Glomerular visceral epithelial cell (primary cell): Measurements from ENCODE around the gene RHBDD1.

Source experiments
- DNase-seq: peaks from one replicate; pipeline ENCODE4 v3.0.0-alpha.2; 2016; ENCODE audit errors: extremely low spot score

The RHBDD1 gene

GRCh38 chr2:226983895-226984749 lies 148.3 kb downstream of the RHBDD1 start:
- DNase-seq: no peak

- DNase-seq: peak; percentile 65
These were observed 149.1 kb downstream of the RHBDD1 start for GRCh38 chr2:226984750-226985582.

DNA sequence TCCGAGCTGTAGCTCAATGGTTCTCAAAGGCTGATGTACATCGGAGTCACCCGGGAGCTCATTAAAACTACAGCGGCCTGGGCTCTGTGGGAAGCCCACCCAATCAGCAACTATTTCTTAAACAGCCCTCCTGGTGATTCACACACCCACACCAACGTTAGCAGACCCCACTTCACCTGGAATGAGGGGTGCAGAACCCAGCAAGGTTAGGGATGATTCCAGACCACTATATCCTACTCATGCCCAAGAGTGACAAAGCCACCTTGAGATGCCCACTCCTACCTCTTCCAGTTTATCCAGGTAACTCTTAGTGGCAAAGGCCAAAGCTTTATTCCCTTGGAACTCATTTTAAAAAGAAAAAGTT lies 149.7 kb downstream of the RHBDD1 start:
- no peak for DNase-seq

DNA sequence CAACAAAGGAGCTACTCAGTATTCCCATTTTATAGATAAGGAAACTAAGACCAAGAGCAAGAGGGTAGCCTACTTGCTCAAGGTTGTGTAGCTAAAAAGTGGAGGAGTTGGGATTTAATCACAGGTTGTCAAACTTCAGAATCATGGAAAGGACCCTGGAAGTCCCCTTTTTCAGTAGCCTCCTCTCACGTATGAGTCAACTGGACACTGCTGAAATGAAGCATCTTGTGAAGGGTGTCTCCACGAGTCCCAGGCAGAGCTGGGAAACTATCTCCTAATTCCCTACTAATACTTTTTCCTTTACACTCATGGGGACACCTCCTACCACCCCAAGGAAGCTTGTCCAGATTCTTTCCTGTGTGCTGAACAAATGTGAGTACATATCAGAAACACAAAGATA lies 155.8 kb downstream of the RHBDD1 start:
- DNase-seq: no peak

- DNase-seq: no peak
These were observed 157.3 kb downstream of the RHBDD1 start for GRCh38 chr2:226993171-226993570.

DNA sequence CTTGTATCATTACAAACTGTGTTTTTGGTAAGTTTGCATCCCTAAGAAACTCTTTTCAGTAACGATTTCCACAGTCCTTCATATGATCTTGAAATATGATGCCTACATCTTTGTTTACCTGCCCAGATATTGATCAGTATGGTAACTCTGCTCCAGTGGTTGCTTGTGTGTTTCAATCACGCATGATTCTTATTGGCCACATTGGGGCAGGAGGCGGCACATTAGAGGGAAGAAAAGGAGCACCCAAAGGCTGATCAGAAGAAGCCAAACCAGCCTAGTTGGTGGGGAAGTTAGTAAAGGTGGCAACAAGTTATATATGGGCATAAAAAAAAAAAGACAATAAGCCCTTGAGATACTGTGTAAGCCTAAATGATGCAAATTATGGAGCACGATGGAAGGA lies 158.9 kb downstream of the RHBDD1 start:
- DNase-seq: no peak

DNA sequence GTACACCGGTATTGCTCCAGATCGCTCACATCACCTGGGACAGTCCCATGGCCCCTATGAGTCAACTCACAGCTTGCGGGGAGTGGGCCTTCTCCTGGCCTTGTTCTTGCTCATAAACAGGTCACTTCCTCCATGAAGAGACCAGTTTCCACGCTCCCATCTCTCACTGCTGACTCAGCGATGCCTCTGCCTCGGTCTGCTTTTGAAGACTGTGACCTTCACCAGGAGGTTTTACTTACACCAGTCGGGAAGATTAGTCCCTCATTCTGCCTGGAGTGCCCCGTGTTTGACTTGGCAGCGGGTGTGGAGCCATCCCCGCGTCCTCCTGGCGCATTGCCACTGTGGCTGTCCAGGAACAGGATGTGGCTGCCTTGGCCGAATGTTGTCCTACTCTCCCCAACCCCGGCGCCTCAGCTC lies 159.8 kb downstream of the RHBDD1 start:
- DNase-seq: peak; percentile 92

DNA sequence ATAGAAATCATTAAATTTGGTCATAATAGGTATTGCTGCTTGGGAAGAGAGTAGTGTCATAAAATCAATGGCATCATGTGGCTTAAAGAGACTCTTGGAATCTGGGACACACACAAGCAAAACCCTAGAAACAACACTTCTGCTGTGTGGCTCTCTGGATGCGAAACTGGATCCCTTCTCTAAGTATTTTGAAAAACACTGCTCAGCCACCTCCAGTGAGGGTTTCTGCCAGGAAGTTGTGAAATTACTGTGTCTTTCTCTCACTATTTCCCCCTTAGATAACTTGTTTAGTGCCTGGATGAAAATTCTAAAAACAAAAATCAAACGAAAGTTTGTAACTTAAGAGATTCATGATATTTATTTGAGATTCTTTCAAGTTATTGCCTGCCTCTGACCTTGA lies 163.8 kb downstream of the RHBDD1 start:
- no peak for DNase-seq

- DNase-seq: no peak
These were observed 164.3 kb downstream of the RHBDD1 start for GRCh38 chr2:227000123-227000522.

DNA sequence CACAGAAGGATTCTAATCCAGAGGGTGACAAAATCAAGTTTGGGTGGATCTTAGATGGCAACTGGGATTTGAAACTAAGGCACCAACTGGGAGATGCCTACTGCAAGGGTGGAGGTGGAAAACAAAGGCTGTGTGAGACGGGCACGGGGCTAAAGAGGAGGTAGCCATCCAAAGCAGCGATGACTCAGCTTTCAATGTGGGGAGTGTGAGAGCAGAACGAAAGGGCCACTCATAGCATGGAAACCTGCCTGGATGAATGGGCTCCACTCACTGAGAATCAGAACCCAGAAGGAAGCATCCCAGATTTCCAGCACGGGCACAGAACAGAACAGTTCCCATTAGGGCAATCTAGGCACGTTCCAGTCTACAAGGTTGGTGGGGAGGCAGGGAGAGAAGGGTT lies 168.6 kb downstream of the RHBDD1 start:
- DNase-seq: no peak

- no peak for DNase-seq
These were observed 170.5 kb downstream of the RHBDD1 start for GRCh38 chr2:227006189-227006897.

- DNase-seq: no peak
These were observed 171.3 kb downstream of the RHBDD1 start for GRCh38 chr2:227007148-227007547.

DNA sequence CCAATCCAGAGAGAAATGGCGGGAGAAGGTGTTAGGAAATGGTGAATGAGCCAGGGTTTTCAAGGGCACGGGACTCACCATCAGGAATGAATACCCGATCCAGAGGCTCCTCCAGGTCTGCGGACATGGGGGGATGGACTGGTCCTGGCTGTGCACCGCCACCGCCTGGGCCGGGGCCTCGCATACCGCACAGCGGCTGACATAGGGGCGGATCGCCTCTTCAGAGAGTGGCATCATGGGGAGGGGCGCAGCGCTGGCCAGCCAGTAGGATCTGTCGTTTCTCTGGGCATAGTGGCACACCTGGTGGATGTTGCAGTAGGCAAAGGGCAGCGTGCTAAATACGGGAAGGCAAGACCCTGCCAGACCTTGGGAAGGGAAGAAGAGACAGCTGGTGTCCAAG lies 172.1 kb downstream of the RHBDD1 start:
- DNase-seq: no peak

GRCh38 chr2:227010433-227010832 lies 174.6 kb downstream of the RHBDD1 start:
- DNase-seq: no peak

GRCh38 chr2:227013330-227013729 lies 177.5 kb downstream of the RHBDD1 start:
- no peak for DNase-seq

DNA sequence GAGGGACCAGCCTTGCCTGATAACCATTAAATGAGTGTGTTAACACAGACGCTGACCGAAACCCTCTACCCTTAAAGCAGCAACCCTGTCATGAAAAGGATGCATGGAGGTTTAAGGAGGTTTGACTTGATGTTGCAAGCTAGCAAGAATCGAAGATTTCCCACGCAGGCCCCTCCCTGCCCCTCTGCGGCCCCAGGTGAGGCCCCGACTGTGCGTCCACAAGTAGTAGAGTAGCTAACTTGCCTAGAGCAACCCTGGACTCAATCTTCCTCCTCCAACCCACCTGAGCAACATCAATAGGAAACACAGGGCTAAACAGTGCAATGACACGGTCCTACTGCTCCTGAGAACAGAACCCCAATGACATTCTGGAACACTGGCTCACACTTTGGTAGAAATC lies 178.0 kb downstream of the RHBDD1 start:
- DNase-seq: no peak

- no peak for DNase-seq
These were observed 181.0 kb downstream of the RHBDD1 start for GRCh38 chr2:227016894-227017293.

GRCh38 chr2:227020416-227020815 lies 184.6 kb downstream of the RHBDD1 start:
- DNase-seq: no peak

DNA sequence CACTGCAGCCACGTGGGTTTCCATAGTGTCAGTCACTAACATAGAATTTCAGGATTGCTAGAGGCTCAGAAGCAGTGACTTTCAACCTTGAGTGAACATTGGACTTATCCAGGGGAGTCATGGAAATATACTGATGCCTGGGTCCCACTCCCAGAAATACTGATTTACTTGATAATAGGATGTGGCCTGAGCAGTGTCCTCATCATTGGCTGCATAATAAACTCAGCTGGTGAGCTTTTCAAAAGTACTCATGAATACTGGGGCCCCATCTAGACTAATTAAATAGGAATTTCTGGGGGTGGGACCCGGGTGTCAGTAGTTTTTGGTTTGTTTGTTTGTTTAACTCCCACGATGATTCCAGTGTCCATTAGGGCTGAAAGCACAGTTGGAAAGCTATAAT lies 186.8 kb downstream of the RHBDD1 start:
- no peak for DNase-seq

- no peak for DNase-seq
These were observed 189.7 kb downstream of the RHBDD1 start for GRCh38 chr2:227025510-227025909.

DNA sequence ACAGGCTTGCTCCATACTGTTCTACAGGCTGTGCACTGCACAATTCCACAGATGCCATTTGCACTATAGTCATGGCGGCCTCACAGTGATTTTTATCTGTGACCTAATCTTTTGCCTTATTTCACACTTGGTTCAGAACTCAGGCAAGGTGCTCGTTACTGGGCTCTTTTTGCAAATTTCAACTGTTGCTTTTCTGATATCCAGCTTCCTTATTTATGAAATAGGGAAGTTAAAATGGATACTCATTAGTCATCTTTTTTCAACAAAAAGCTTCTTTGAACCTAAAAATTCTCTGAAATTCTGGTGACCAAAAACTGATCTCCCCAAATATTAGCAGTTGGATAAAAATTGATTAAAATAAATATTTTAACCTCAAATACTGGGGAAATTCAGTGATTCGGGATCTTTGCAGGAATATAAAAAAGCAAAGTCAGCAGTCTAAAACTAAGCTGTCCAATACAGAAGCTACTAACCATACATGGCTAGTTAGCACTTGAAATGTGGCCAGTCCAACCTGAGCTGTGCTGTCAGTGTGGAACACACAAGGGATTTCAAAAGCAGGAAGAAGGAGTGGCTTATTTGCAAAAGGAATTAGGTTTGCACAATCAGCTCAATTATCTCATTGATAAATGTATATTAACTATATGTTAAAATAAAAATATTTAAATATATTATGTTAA lies 193.7 kb downstream of the RHBDD1 start:
- no peak for DNase-seq

GRCh38 chr2:227030789-227031188 lies 194.9 kb downstream of the RHBDD1 start:
- DNase-seq: no peak
